ENCODE measurements around the gene CLTCL1.

GRCh38 chr22:19222242-19223005, 69.1 kb downstream of the CLTCL1 start:
- TF ChIP-seq POLR2AphosphoS5 (IDR thresholded peaks at IDR 0.05) (no peak), POLR2A (IDR thresholded peaks at IDR 0.05) (no peak)
